GM19351 (cell line): ENCODE results near the gene FLCN.

Experiments
- ATAC-seq: cut with Tn5 transposase; IDR thresholded peaks from one replicate; pipeline ENCODE4 v1.9.1; 2021; ENCODE audit warnings: mild to moderate bottlenecking, moderate library complexity; ENCODE audit not compliant: unreplicated experiment

The FLCN gene

GRCh38 chr17:17236295-17237025, 508 bp downstream of the FLCN start:
- peak; percentile 29 for ATAC-seq

GRCh38 chr17:17235212-17236174, 1.5 kb downstream of the FLCN start:
- no peak for ATAC-seq

GRCh38 chr17:17232303-17232621, 4.7 kb downstream of the FLCN start:
- ATAC-seq: no peak

GRCh38 chr17:17231621-17232302, 5.2 kb downstream of the FLCN start:
- no peak for ATAC-seq

- no peak for ATAC-seq
Measured at GRCh38 chr17:17229416-17230384, 7.3 kb downstream of the FLCN start.

- no peak for ATAC-seq
Measured at GRCh38 chr17:17228521-17229279, 8.3 kb downstream of the FLCN start.

- ATAC-seq: no peak
Measured at GRCh38 chr17:17227608-17228520, 9.1 kb downstream of the FLCN start.

- no peak for ATAC-seq
Measured at GRCh38 chr17:17226451-17227265, 10.3 kb downstream of the FLCN start.

- no peak for ATAC-seq
Measured at GRCh38 chr17:17225901-17226300, 11.1 kb downstream of the FLCN start.

- ATAC-seq: no peak
Measured at GRCh38 chr17:17224137-17224536, 12.8 kb downstream of the FLCN start.

GRCh38 chr17:17223736-17224135, 13.2 kb downstream of the FLCN start:
- no peak for ATAC-seq

- ATAC-seq: no peak
Measured at GRCh38 chr17:17221329-17221728, 15.6 kb downstream of the FLCN start.

GRCh38 chr17:17220529-17220928, 16.4 kb downstream of the FLCN start:
- no peak for ATAC-seq

- no peak for ATAC-seq
Measured at GRCh38 chr17:17217995-17218394, 19.0 kb downstream of the FLCN start.

GRCh38 chr17:17216776-17217175, 20.2 kb downstream of the FLCN start:
- no peak for ATAC-seq

- ATAC-seq: no peak
Measured at GRCh38 chr17:17216236-17216635, 20.7 kb downstream of the FLCN start.

- ATAC-seq: no peak
Measured at GRCh38 chr17:17215575-17215974, 21.4 kb downstream of the FLCN start.
